K562 (cell line): Measurements from ENCODE around the gene EPHX1. TPM values are rescaled to one million over a fixed set of nuclear protein-coding genes. Genes with fewer than 3 reads are reported as not detected.
A peak's percentile ranks its signal among the peaks of the same experiment; 100 is the strongest.

Source experiments
- DNMT1 ChIP-seq: fragments of 450-650 bp; IDR thresholded peaks from 2 replicates; pipeline ENCODE4 v1.6.1; 2016; ENCODE audit warnings: antibody characterized with exemption, mild to moderate bottlenecking
- FOXA1 ChIP-seq: fragments of 450-650 bp; IDR thresholded peaks from 2 replicates; pipeline ENCODE4 v1.6.1; 2016; ENCODE audit warnings: mild to moderate bottlenecking, borderline replicate concordance
- GATAD2B ChIP-seq: fragments of 450-650 bp; IDR thresholded peaks from 2 replicates; pipeline ENCODE4 v1.6.1; 2017; ENCODE audit warnings: mild to moderate bottlenecking, borderline replicate concordance
- JUN ChIP-seq, 2 experiments: sonication (generic) in 1 of 2; formaldehyde crosslinking in 1 of 2; IDR thresholded peaks; 2 replicates each; pipeline versions ENCODE4 v1.6.1 to v1.8.0; 2012 to 2022; ENCODE audit warnings: borderline replicate concordance in 2 of 2, mild to moderate bottlenecking in 2 of 2, improper control_type of control experiment in 1 of 2, low read depth in 1 of 2, low read length in 1 of 2, missing genetic modification reagents in 1 of 2
- MAFK ChIP-seq: IDR thresholded peaks from 2 replicates; pipeline ENCODE4 v1.6.1; 2011; ENCODE audit warnings: low read length, improper control_type of control experiment
- MIER1 ChIP-seq: fragments of 450-650 bp; IDR thresholded peaks from 2 replicates; pipeline ENCODE4 v1.6.1; 2016; ENCODE audit warnings: antibody characterized with exemption, mild to moderate bottlenecking, low read depth
- NR2C1 ChIP-seq, 2 experiments: fragments of 450-650 bp; IDR thresholded peaks; 2 replicates each; pipeline ENCODE4 v1.6.1; 2017; ENCODE audit warnings: mild to moderate bottlenecking in 2 of 2, antibody characterized with exemption in 1 of 2, inconsistent platforms in 1 of 2, missing compliant biosample characterization in 1 of 2, missing genetic modification characterization in 1 of 2
- PCBP2 ChIP-seq: fragments of 200-400 bp; formaldehyde crosslinking; IDR thresholded peaks from 2 replicates; pipeline ENCODE4 v1.6.1; 2018; ENCODE audit warnings: low read length, low read depth, mild to moderate bottlenecking, moderate library complexity; ENCODE audit not compliant: poor library complexity, severe bottlenecking
- POLR2B ChIP-seq: fragments of 450-650 bp; IDR thresholded peaks from 2 replicates; pipeline ENCODE4 v1.6.1; 2018; ENCODE audit warnings: low read depth; ENCODE audit not compliant: partially characterized antibody
- SAFB ChIP-seq: fragments of 200-400 bp; formaldehyde crosslinking; IDR thresholded peaks from 2 replicates; pipeline ENCODE4 v1.6.1; 2017; ENCODE audit warnings: low read depth, low read length, borderline replicate concordance
- SAP30 ChIP-seq: fragments of 200-600 bp; sonication (generic); IDR thresholded peaks from 2 replicates; pipeline ENCODE4 v1.6.1; 2012; ENCODE audit warnings: borderline replicate concordance, low read depth, mild to moderate bottlenecking, moderate library complexity, low read length, control low read depth, inconsistent platforms; ENCODE audit not compliant: insufficient read depth, poor library complexity, severe bottlenecking
- SMAD4 ChIP-seq: fragments of 250-450 bp; sonication (Bioruptor Pico); conservative IDR thresholded peaks from 2 replicates; pipeline ENCODE4 v1.8.0; 2021; ENCODE audit warnings: inconsistent platforms, mild to moderate bottlenecking, moderate library complexity
- STAT5A ChIP-seq: IDR thresholded peaks from 2 replicates; pipeline ENCODE4 v1.6.1; 2012; ENCODE audit warnings: low read length, inconsistent platforms, borderline replicate concordance
- STAT6 ChIP-seq: sonication (generic); formaldehyde crosslinking; IDR thresholded peaks from 2 replicates; pipeline ENCODE4 v1.8.1; 2023; ENCODE audit warnings: mild to moderate bottlenecking, missing genetic modification reagents
- WHSC1 ChIP-seq: IDR thresholded peaks from one replicate; pipeline ENCODE4 v1.6.1; 2012; ENCODE audit warnings: low read length, control low read depth, inconsistent platforms
- polyA plus RNA-seq, 8 experiments: library from polyadenylated mRNA; depleted of rRNA in 4 of 8; stranded (reverse) in 5 of 8; unstranded in 3 of 8; fragments of >200 nt; fragmentation: Nextera tagmentation in 2 of 8; fragmentation: Illumina TruSeq in 1 of 8; extraction: Ambion mirVana in 2 of 8; extraction: Trizol in 1 of 8; gene quantifications; 2 replicates each; pipeline versions ENCODE4 v1.2.1 to v1.2.3, GENCODE V29; 2011 to 2014; ENCODE audit warnings: inconsistent platforms in 1 of 8, missing spikeins in 1 of 8
- total RNA-seq, 7 experiments: library from RNA; depleted of rRNA in 6 of 7; stranded (reverse); fragments of >200 nt in 6 of 7; fragmentation: Illumina TruSeq in 2 of 7; extraction: Trizol in 2 of 7; gene quantifications; 2 replicates each; pipeline versions ENCODE4 v1.2.1 to v1.2.3, GENCODE V29; 2011 to 2021; ENCODE audit warnings: low replicate concordance in 1 of 7
- TF ChIP-seq, protein P1 (sequence below): fragments of 250-450 bp; sonication (Bioruptor Pico); IDR thresholded peaks from 2 replicates; pipeline ENCODE4 v1.5.0; 2021

The EPHX1 gene
- total and polyA plus RNA-seq, 9 of the 15 experiments (the other 6 are each of a cell fraction or from before 2014, with no cell fraction given) = 0.21 to 27.0 (median 6.7) TPM

DNA sequence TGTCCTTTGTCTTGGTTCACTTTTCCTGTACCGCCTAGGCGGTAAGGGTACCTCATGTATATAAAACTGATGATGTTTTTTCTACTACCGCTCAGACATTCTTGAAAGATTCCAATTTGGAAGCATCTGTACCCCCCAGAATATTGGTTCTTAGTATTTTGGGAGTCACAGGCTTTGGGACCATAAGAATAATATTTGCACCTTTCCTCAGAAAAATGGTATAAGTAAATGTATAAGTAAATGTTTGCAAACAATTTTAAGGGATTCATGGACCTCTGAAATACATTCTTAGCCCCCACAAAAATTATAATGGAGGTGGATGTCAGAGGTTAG, 31.6 kb upstream of the EPHX1 start (continued):
- TF ChIP-seq DNMT1 = no peak
- TF ChIP-seq MIER1 = no peak
- TF ChIP-seq NR2C1 (IDR thresholded peaks at IDR 0.05) = no peak
- TF ChIP-seq NR2C1 (tag; IDR thresholded peaks at IDR 0.05) = no peak
- TF ChIP-seq SAFB = no peak
- no peak for TF ChIP-seq POLR2B
- TF ChIP-seq GATAD2B = peak; percentile 14; the same call in 1 of the 2 replicates
- TF ChIP-seq SMAD4 = no peak
- no peak for TF ChIP-seq WHSC1
- no peak for TF ChIP-seq STAT5A
- TF ChIP-seq, protein P1, sequence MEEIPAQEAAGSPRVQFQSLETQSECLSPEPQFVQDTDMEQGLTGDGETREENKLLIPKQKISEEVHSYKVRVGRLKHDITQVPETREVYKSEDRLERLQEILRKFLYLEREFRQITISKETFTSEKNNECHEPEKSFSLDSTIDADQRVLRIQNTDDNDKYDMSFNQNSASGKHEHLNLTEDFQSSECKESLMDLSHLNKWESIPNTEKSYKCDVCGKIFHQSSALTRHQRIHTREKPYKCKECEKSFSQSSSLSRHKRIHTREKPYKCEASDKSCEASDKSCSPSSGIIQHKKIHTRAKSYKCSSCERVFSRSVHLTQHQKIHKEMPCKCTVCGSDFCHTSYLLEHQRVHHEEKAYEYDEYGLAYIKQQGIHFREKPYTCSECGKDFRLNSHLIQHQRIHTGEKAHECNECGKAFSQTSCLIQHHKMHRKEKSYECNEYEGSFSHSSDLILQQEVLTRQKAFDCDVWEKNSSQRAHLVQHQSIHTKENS (CRISPR knock-in tag) = no peak
- no peak for TF ChIP-seq JUN (IDR thresholded peaks at IDR 0.05; ENCODE audit: borderline replicate concordance, low read depth, low read length)
- TF ChIP-seq JUN (CRISPR knock-in tag; IDR thresholded peaks at IDR 0.05; ENCODE audit: borderline replicate concordance) = no peak
- TF ChIP-seq PCBP2 = no peak
- TF ChIP-seq MAFK = no peak
- TF ChIP-seq FOXA1 = no peak
- peak; percentile 5 for TF ChIP-seq SAP30
- no peak for TF ChIP-seq STAT6
- TF ChIP-seq, all 486 proteins: peak for 13
